Measurements from ENCODE around the gene SPATA17.

SPATA17 gene

DNA sequence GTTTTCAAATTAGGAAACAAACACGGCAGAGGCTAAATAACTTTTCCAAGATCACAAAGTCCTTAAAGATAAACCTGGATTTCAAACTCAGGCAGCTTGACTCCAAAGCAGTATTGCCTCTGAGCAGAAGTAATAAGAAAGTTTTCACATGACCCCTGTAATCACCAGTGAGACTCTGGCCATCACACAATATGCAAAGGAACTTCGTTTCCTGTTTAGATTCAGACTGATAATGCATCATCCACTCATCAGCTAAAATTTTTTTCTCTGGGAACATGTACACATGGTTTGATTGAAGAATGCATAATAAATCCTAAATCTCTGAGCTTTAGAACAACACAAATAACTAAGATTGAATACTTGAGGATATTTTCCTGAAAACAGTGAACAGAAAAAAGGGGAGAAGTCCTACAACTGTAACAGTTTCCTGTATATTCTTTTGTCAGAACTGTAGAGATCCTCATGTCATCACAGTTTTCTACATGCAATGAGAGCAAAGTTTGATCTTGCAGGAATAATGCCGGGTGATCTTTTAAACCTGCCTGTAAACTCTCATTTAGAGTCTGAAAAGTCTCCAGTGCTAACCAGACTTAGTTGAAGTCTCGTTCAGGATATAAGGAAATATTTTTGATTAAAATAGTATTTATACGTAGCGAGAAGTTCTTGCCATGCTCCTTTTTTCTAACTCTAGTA, 225.3 kb downstream of the SPATA17 start:
- no peak for DNase-seq

DNA sequence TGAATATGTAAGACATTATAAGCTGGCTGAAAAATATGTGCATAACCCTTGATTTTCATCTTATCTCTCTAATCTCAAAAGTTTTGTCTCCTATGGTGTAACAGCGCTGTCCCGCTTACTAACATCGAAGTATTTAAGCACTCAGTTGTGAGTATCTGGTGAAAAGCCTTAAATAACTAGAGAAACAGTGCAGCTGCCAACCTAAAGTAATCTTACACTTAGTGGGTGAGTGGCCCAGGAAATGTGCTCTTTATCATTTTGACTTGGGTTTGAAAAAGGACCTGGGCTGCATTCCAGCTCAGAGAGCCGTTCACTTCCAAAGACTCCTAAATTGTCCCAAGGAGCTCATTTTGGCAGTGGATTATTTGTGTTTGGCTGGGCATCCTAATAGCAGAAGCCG, 225.9 kb downstream of the SPATA17 start:
- no peak for DNase-seq

DNA sequence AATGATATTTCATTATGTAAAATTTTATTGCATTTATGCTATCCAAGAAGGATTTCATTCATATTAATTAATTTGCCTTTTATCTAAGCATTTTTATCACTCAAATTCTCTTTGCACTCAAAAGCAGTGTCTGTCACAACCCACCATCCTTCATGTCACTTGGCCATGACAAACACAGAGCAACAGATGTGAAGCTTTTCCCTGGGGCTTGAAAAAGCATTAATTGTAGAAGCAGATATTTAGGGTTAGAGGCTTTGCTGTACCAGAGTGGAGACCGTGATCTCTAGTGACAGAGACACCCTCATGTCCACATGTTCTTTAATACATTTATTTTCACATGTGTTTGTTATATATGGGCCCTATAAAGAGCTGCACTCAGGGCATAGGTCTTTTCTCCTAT, 230.5 kb downstream of the SPATA17 start:
- no peak for DNase-seq

DNA sequence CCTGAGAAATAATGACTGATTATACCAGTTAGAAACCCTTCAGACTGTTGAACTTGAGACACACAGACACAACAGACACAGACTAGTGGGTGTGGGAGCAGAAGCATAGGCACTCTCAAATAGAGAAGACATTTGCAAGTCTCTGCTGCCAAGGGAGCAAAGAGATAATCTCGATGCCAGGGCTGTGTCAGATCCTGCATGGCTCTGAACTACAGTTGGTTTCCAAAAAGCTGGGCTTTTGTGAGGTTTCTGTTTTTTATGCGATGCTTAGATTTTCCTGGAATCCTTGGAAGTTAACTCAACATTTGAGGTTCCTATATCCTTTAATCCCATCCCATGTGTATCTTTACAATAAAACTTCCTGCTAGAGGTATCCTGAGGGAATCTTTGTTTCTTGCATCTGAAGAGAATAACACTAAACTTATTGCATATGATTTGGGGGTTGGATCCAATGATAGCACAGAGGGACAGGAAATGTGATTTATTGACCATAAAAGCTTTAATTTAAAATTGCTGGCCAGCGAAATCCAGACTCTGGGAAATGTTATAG, 236.4 kb downstream of the SPATA17 start:
- no peak for DNase-seq

DNA sequence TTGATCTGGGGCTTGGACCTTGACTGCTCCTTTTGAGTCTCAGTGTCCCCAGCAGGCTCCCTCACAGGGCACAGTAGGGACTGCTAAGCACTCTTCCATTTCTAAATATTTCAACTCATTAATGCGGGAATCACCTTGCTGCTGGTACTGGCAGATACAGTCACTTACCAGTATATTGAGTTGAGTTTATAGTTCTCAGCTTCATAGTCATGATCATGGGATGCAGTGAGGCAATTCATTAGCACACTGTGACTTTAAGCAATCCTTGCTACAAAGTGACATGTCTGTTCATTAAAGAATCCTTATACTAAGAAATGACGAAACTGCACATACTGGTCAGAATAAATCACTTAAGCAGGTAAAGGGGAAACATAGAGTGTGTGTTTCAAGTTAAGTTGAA, 240.8 kb downstream of the SPATA17 start:
- no peak for DNase-seq

DNA sequence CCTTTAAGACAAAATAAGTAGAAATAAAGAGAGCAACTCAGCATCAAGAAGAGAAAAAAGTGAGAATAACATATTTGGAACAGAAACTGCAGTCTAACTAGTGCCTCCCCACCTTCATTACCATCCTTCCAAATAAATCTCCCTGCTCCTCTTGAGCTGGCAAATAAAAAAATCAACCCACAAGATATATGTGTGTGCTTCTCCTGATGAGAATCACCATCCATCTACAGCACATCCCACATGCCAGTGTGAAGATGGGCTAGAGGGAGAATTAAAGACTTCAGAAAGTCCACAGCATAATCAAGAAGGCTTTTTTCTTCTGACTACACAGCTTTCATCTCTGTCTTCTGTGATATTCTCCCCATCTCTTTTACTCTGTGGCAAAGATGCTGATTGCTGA, 244.1 kb downstream of the SPATA17 start:
- DNase-seq = no peak

DNA sequence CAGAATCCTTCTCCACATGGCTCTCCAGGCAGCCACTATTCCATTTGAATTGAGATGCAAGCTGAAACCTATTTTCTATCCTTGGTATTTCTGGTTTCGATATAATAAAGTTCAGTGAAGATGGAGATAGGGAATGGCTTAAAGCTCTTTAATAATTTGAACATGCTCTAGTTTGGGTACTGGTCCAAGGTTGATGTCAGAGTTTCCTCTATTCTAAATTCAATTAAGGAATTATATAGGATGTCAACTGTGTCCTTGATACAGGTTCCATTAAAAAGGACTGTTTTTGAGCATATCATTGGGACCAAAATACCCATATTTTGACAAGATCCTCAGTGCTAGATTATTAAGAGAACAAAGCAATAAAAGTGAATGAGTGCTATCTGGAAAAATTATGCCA, 245.3 kb downstream of the SPATA17 start:
- DNase-seq = no peak

DNA sequence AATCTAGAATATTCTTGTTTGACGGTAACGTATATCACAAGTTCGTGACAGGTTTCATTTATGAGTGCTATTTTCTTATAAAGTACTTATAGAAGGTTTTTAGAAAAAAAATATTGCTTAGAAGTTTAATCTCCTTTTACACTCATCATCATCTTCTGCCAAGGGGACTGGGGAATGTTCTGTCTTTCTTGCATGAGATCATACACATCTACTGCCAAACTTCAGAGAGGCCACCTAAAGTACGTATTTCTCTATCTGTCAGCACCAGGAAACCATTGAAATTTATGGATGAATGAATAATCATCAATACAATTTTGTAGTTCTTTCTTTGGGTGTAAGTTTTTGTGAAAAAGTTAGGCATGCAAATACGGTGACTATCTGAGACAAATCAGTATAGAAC, 245.8 kb downstream of the SPATA17 start:
- no peak for DNase-seq

DNA sequence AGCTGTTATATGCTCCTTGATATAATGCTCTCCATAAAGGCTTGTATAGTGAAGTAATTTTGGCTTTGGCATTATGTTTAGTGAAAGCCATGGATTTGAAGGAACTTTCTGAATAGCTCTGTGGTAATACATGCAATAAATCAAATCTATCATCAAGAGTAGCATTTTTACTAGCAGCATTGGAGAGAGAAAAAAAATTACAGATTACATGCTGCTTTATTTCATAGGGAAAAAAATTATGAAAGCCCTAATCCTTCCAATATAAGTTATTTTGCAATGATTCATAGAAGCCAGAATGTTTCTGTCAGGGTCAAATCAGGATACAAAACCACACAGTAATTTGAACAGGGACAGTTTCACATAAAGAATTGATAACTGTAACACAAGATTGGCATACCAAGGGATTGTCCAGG, 250.0 kb downstream of the SPATA17 start:
- no peak for DNase-seq

DNA sequence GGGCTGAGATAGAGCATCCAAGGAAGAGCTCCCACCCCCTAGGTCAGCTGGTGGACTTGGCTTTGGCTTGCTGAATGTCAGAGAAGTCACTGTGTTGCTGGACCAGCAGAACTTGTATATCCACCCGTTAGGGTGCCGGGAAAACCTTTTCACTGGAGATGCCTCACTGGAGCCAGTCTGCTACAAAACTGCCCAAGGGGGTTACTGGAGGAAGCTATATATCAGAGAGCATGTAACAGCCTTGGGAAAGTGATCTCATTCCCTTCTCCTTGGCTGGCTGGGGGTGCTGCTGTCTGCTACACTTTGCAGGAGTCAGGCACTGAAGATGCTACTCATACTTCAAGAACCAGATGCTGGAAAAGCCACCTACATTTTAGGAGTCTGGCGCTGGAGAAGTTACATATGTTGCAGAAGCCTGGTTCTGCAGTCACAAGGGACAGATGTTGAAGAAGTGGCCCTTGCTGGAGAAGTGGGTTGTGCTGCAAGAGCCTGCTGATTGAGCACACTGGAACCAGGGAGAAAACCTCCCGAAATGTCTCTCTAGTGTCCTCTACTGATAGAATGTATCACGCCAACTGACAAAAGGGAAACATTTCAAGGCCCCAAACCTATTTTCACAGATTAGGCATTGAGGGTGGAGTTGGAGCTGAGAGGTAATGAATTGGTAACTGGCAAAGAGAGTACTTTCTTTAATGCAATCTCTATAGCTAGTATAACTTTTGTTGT, 250.6 kb downstream of the SPATA17 start:
- DNase-seq = no peak

DNA sequence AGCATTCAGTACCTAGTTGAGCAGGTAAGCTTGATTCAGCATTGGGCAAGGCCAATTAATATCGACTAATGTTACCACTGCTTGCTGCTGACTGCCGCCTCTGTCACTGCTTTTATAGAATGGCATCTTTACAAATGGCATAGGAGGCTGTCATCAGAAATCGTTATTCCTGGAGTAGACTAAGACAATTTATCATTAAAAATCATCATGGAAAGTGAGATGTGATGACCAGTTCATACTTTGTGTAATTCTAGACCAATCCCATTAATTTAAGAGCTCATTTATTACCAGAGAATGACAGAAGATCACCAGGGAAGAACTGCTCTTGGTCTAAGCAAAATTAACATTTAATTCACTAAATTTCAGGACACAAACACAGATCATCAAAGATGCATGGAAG, 254.0 kb downstream of the SPATA17 start:
- no peak for DNase-seq

DNA sequence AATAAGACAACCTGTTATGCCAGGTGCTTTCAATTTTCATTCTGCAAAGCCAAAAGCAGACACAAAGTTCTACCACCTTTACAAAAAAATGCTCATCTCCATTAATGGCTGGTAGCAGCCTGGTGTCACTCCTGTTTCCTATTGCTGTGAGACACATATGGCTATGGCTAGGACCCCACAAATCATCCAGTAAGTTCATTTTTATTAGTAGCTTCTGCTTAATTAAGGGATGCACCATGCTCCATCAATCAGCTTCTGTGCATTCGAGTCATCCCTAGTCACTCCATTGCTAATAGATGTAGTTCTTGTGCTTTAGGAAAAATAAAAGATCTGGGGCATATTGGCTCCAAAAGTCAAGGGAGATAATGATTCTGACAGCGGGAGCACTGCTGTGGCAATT, 257.2 kb downstream of the SPATA17 start:
- no peak for DNase-seq

DNA sequence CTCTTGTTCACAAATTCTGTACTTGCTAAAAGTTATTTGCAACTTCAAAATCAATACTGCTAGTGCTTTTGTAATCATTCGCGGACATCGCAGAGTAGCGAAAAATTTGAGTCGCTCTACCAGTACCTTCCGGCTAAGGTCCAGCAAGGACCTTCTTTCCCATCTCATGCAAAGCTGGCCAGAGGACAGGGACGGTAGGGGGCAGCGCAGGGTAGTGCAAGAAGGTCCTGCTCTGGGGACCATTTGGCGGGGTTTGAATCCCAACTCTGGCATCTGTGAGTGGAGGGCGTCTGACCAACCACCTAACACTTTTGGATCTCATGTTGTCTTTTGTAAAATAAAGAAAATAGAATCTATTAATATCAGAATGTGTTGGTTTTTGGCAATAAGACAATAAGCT, 258.3 kb downstream of the SPATA17 start:
- no peak for DNase-seq

DNA sequence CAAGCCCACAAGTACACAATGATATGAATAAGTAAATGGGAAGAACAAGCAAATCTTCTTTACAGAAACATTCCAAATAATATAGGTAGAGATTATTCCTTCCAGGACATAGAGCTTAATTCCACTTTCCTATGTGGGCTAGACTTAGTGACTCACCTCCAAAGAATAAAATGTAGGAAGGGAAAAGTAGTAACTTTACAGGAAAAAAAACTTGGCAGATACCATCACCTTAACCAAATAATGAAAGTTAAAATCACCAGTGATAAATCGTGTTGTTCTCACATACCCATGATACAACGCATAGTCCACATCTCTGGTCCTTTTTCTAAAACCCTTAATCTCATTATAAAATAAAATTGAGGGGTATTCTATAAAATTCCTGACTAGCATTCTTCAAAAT, 260.8 kb downstream of the SPATA17 start:
- DNase-seq = no peak

DNA sequence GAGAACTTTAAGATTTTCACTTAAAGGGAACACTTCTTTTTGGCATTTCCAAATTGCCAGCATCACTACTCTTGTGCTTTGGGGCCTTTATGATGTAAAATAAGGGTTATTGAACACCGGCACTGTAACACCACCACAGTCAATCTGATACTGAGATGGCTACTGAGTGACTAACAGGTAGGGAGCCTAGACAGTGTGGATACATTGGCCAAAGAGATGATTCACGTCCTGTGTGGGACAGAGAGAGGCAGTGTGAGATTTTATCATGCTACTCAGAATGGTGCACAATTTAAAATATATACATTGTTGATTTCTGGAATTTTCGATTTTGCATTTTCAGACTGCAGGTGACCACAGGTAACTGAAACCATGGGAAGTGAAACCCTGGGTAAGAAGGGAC, 261.6 kb downstream of the SPATA17 start:
- no peak for DNase-seq

DNA sequence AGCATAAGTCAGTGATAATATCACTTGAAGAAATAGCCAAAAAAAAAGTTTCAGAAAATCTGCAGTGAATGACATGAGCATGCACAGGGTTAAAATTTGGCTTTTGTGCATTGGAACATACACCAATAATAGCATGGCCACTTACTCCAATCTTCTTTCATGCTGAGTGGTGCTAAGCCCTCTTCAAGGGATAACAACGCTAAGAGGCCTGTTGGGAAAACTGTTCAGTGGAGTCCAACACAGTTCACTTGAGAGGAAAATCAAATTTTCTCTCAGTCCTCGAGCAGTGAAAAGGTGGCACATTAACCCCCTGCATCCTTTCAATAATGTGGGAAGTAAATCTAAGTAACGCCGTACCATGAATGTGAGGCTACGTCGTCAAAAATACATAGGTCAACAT, 264.7 kb downstream of the SPATA17 start:
- no peak for DNase-seq

DNA sequence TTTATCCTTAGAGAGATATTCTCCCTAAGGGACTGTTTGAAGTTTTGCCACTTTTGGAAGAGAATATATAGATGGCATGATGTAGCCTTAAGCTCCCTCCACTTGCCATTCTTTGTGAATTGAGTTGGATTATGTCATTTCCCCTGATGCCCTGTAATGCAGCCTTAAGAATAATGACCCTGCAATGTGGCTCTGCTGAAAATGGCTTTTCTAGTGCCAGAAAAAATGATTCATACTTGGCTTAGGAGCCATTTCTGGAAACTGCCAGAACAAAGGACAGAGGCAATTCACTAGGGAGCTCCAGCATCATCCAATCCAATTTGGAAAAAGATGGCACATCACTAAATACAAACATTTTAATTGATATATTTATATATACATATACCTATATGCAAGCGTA, 265.3 kb downstream of the SPATA17 start:
- no peak for DNase-seq

DNA sequence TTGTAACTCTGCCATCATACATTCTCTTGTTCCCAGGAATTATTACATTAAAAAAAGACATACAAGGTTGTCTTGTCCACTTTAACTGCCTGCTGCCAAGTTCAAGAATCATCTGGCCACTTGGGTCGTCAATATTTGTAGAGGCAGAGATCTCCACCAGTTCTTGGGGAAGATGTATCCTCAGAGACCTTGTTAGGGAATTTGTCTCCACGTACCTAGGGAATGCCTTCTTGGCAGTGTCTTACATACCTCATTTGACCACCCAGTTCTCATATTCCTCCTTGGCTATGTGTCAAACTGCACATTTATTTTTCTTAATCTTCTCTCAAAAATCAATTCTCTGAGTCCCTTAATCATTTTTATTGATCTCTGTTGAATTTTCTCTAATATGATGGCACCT, 266.0 kb downstream of the SPATA17 start:
- no peak for DNase-seq

DNA sequence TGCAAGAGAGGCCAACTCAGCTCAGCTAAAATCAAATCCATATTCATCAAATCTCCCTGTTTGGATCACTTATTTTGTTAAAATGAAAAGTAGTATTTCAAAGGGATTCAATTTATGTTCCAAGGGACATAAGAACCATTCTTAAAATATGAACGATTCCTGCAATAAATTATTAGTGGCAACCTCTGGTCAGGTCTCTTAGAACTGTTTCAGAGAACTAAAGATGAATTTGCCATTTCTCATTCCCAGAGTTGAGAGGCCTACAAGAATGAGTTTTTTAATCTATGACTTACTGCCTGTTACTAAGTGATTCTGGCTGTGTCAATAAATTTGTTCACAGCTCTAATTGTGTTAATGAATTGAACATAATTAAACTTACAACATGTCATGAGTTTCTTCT, 268.5 kb downstream of the SPATA17 start:
- DNase-seq = no peak

DNA sequence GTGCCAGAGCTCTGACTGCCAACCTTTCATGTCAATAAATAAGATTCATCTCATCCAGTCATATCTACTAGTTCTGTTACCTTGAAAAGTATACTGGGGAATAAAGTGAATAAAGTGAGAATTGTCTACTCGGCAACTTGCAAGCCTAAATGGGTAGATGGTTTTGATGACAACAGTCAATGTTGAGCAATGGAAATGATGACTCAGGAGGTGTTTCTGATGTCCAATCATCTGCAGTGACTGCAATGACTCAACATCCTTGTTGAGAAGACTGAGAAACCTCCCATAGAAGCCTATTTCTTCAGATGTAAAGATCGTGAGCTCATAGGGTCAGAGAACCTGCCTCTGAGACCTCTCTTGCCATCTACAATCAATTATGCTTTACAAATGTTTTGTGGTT, 276.4 kb downstream of the SPATA17 start:
- DNase-seq = no peak

DNA sequence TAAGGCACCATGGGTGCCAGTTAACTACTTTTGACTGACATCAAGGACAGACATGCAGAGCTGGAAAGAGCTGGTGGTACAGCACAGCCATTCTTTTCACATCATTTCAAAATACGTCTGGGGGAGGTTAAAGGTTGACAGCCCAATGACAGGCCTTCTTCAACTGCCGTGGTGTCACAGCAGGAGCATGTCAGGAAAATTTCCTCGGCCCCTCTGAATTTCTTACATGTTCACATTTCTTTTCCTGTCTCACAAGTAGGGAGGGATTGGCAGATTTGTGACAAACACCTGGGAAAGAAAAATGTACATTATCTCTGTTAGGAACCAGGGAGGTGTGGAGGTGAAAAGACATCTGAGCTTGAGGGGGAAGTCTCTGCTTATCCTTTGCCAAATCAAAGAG, 279.1 kb downstream of the SPATA17 start:
- DNase-seq = no peak

DNA sequence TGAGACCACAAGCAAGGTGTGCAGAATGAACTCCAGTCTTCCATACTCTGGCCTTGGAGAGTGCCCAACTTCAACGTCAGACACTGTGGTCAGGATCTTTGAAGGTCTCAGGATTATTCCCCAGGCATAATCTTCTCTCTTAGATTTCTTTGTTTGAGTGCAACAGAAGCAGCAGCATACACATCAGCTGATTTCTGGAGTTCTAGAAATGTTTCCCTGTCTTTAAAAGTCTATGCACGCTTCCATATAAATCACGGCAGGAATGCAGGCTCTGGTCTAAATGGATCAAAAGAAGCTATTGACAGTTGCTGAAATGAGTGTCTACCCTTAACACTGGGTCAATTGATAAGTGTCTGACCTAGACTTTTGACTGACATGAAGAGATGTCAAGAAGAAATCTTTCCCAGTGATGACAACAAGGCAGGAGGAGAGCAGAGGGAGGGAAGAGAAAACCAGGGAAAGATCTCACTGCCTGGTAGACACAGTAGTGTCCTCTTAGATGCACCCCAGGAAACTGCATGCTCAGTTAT, 279.7 kb downstream of the SPATA17 start:
- DNase-seq = no peak

DNA sequence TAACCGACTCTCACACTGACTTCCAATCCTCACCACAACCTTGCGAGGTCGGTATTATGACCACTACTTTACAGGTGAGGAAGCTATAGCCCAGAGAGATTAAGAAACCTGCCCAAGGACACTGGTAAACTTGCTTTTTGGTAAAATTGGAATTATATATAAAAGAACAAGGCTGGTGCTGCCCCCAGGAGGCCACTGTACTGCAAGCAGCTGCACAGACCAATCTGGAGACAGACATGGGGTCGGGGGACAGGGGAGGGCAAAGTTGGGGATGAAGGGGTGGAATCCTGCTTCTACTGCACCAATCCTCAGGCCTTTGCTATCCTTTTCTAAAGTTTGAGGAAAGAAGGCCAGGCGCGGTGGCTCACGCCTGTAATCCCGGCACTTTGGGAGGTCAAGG, 280.8 kb downstream of the SPATA17 start:
- no peak for DNase-seq

DNA sequence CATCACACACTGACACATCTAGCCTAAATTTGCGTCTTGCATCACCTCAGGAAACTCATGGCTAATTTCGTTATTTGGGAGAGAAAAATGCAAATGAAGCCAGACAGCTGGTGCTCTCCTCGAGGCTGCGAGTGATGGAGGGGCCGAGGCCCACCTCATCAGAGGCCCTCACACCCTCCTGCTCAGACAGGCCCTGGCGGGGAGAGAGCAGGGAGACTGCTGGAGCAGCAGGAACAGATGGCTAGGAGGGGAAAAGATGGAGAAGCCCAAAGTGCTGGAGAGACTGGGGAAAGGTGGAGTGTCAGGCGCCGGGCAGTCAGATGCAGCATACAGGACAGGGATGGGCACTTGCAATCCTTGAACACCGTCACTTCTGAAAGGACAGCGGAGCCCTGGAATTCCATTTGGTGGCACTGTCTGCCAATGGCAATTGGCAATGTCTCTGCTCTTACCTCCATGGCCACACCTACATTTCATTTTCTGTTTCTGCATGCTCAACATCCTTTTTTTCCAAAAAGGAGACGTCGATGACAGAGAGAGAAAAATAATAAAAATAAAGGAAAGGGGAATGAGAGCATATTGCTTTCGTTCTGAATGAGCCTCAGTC, 286.2 kb downstream of the SPATA17 start:
- no peak for DNase-seq
